ENCODE results near the gene RFX6. TPM values are rescaled to one million over a fixed set of nuclear protein-coding genes. Genes with fewer than 3 reads are reported as not detected.

RFX6 gene
- total and polyA plus RNA-seq, 9 donors, result not detected

- no peaks in the 10 kb centered on the region for H3K4me1 ChIP-seq (ENCODE audit: insufficient read depth)
- no peak for DNase-seq
- no peak overlapping the region for H3K27ac ChIP-seq
- no peaks in the 10 kb centered on the region for H3K27me3 ChIP-seq
- H3K4me3 ChIP-seq, result no peak overlapping the region
- intact Hi-C loops (cut with DNase I), result no loop called here
- H3K36me3 ChIP-seq, result no peaks in the 10 kb centered on the region
- 85 to 91% (median 88%) methylated on average over 5 of the region's 5 CpGs for WGBS, 3 donors
- no peaks in the 10 kb centered on the region for H3K9me3 ChIP-seq
- TF ChIP-seq EP300 (IDR thresholded peaks at IDR 0.05) (no peak), POLR2A (IDR thresholded peaks at IDR 0.05) (no peak), CTCF (IDR thresholded peaks at IDR 0.05) (no peak)
These were observed 40.3 kb upstream of the RFX6 start for GRCh38 chr6:116836606-116837342.

GRCh38 chr6:116840091-116840490, 37.0 kb upstream of the RFX6 start:
- WGBS, 3 donors, result 50 to 52% (median 52%) methylated on average over 2 of the region's 2 CpGs
- Histone ChIP-seq H3K9me3 (no peaks in the 10 kb centered on the region), H3K4me3 (no peak overlapping the region), H3K27ac (no peak overlapping the region), H3K36me3 (no peaks in the 10 kb centered on the region), H3K27me3 (no peaks in the 10 kb centered on the region), H3K4me1 (ENCODE audit: insufficient read depth) (no peaks in the 10 kb centered on the region)
- intact Hi-C loops (cut with DNase I), result no loop called here
- DNase-seq, result no peak
- TF ChIP-seq CTCF (IDR thresholded peaks at IDR 0.05) (no peak), EP300 (IDR thresholded peaks at IDR 0.05) (no peak), POLR2A (IDR thresholded peaks at IDR 0.05) (no peak)

GRCh38 chr6:116842459-116842858, 34.6 kb upstream of the RFX6 start:
- WGBS, 3 donors, result 2 to 21% (median 9%) methylated on average over 1 of the region's 1 CpG
- DNase-seq, result no peak
- no peaks in the 10 kb centered on the region for H3K9me3 ChIP-seq
- no peak overlapping the region for H3K27ac ChIP-seq
- TF ChIP-seq CTCF (IDR thresholded peaks at IDR 0.05) (no peak), POLR2A (IDR thresholded peaks at IDR 0.05) (no peak), EP300 (IDR thresholded peaks at IDR 0.05) (no peak)
- no peaks in the 10 kb centered on the region for H3K27me3 ChIP-seq
- H3K4me1 ChIP-seq (ENCODE audit: insufficient read depth), result no peaks in the 10 kb centered on the region
- no peak overlapping the region for H3K4me3 ChIP-seq
- H3K36me3 ChIP-seq, result no peaks in the 10 kb centered on the region
- intact Hi-C loops (cut with DNase I), result no loop called here

- no peak overlapping the region for H3K4me3 ChIP-seq
- no peak for TF ChIP-seq EP300 (IDR thresholded peaks at IDR 0.05)
- no peak for TF ChIP-seq CTCF (IDR thresholded peaks at IDR 0.05)
- no peak for TF ChIP-seq POLR2A (IDR thresholded peaks at IDR 0.05)
- no peak overlapping the region for H3K27ac ChIP-seq
- no peaks in the 10 kb centered on the region for H3K27me3 ChIP-seq
- H3K36me3 ChIP-seq, result no peaks in the 10 kb centered on the region
- DNase-seq, result no peak
- H3K4me1 ChIP-seq (ENCODE audit: insufficient read depth), result no peaks in the 10 kb centered on the region
- no peaks in the 10 kb centered on the region for H3K9me3 ChIP-seq
- intact Hi-C loops (cut with DNase I), result no loop called here
- 0 to 2% (median 2%) methylated on average over 1 of the region's 1 CpG for WGBS, 3 donors
These were observed 29.8 kb upstream of the RFX6 start for GRCh38 chr6:116847227-116847626.
